SK-N-SH treated with all-trans-retinoic acid at 6 μM for 48 hours (cell line): Measurements from ENCODE around the gene GRM4.

Experiments used
- ATAC-seq: fragments of 200-7000 bp; cut with Tn5 transposase; 3 replicates; pipeline ENCODE4 v1.9.1; 2020; ENCODE audit warnings: mild to moderate bottlenecking, moderate library complexity
- ARNTL ChIP-seq: fragments of 450-650 bp; formaldehyde crosslinking; IDR thresholded peaks from 2 replicates; pipeline ENCODE4 v1.5.0; 2020; ENCODE audit warnings: low read depth, mild to moderate bottlenecking, moderate library complexity, borderline replicate concordance
- BACH2 ChIP-seq: fragments of 250-450 bp; sonication (Bioruptor Pico); IDR thresholded peaks from 2 replicates; pipeline ENCODE4 v1.9.0; 2021; ENCODE audit warnings: mild to moderate bottlenecking, borderline replicate concordance
- CSDC2 ChIP-seq: fragments of 250-450 bp; sonication (Bioruptor Pico); IDR thresholded peaks from 2 replicates; pipeline ENCODE4 v1.5.0; 2020; ENCODE audit warnings: mild to moderate bottlenecking, moderate library complexity
- CSRNP3 ChIP-seq: fragments of 250-450 bp; sonication (Bioruptor Pico); IDR thresholded peaks from 2 replicates; pipeline ENCODE4 v1.5.1; 2021; ENCODE audit warnings: mild to moderate bottlenecking, moderate library complexity
- ESRRG ChIP-seq: fragments of 250-450 bp; sonication (Bioruptor Pico); IDR thresholded peaks from 2 replicates; pipeline ENCODE4 v1.6.1; 2021; ENCODE audit warnings: mild to moderate bottlenecking
- GLIS3 ChIP-seq: fragments of 250-450 bp; sonication (Bioruptor Pico); IDR thresholded peaks from 2 replicates; pipeline ENCODE4 v1.5.0; 2020; ENCODE audit warnings: mild to moderate bottlenecking, moderate library complexity
- ISL1 ChIP-seq: fragments of 250-450 bp; sonication (Bioruptor Pico); IDR thresholded peaks from 2 replicates; pipeline ENCODE4 v2.1.2; 2022; ENCODE audit warnings: mild to moderate bottlenecking, moderate library complexity
- OSR1 ChIP-seq: fragments of 250-450 bp; sonication (Bioruptor Pico); IDR thresholded peaks from 2 replicates; pipeline ENCODE4 v1.8.0; 2022; ENCODE audit warnings: moderate library complexity, mild to moderate bottlenecking, inconsistent platforms
- PATZ1 ChIP-seq: fragments of 250-450 bp; sonication (Bioruptor Pico); IDR thresholded peaks from 2 replicates; pipeline ENCODE4 v1.8.0; 2020; ENCODE audit warnings: mild to moderate bottlenecking, moderate library complexity, borderline replicate concordance
- POU6F1 ChIP-seq: fragments of 250-450 bp; sonication (Bioruptor Pico); IDR thresholded peaks from 2 replicates; pipeline ENCODE4 v1.8.0; 2021; ENCODE audit warnings: low read depth, mild to moderate bottlenecking, moderate library complexity, borderline replicate concordance
- PPARA ChIP-seq: fragments of 250-450 bp; sonication (Bioruptor Pico); IDR thresholded peaks from 2 replicates; pipeline ENCODE4 v1.5.0; 2020; ENCODE audit warnings: mild to moderate bottlenecking, borderline replicate concordance
- RARB ChIP-seq: fragments of 250-450 bp; sonication (Bioruptor Pico); IDR thresholded peaks from 2 replicates; pipeline ENCODE4 v1.8.0; 2021; ENCODE audit warnings: mild to moderate bottlenecking, moderate library complexity
- SNAI2 ChIP-seq: fragments of 250-450 bp; sonication (Bioruptor Pico); IDR thresholded peaks from 2 replicates; pipeline ENCODE4 v1.5.0; 2020; ENCODE audit warnings: mild to moderate bottlenecking, moderate library complexity
- TCF4 ChIP-seq: fragments of 250-450 bp; sonication (Bioruptor Pico); IDR thresholded peaks from 2 replicates; pipeline ENCODE4 v1.8.0; 2021; ENCODE audit warnings: mild to moderate bottlenecking, moderate library complexity, borderline replicate concordance
- TOX ChIP-seq: fragments of 250-450 bp; sonication (Bioruptor Pico); IDR thresholded peaks from 2 replicates; pipeline ENCODE4 v1.8.0; 2021; ENCODE audit warnings: mild to moderate bottlenecking, moderate library complexity, borderline replicate concordance
- ZC3H10 ChIP-seq: fragments of 250-450 bp; sonication (Bioruptor Pico); IDR thresholded peaks from 2 replicates; pipeline ENCODE4 v1.5.1; 2021; ENCODE audit warnings: mild to moderate bottlenecking, moderate library complexity
- ZFP3 ChIP-seq: fragments of 250-450 bp; sonication (Bioruptor Pico); IDR thresholded peaks from 2 replicates; pipeline ENCODE4 v1.5.0; 2020; ENCODE audit warnings: mild to moderate bottlenecking, moderate library complexity
- ZFP30 ChIP-seq: fragments of 450-650 bp; formaldehyde crosslinking; IDR thresholded peaks from 2 replicates; pipeline ENCODE4 v1.5.0; 2022; ENCODE audit warnings: mild to moderate bottlenecking, moderate library complexity
- ZNF565 ChIP-seq: fragments of 450-650 bp; formaldehyde crosslinking; conservative IDR thresholded peaks from 2 replicates; pipeline ENCODE4 v1.5.0; 2020; ENCODE audit warnings: low read depth, mild to moderate bottlenecking, moderate library complexity
- ZNF70 ChIP-seq: fragments of 450-650 bp; formaldehyde crosslinking; IDR thresholded peaks from 2 replicates; pipeline ENCODE4 v1.5.0; 2020; ENCODE audit warnings: mild to moderate bottlenecking, moderate library complexity
- ZNF8 ChIP-seq: fragments of 450-650 bp; formaldehyde crosslinking; IDR thresholded peaks from 2 replicates; pipeline ENCODE4 v1.5.0; 2020; ENCODE audit warnings: mild to moderate bottlenecking, moderate library complexity
- TF ChIP-seq, protein P1 (sequence below): fragments of 250-450 bp; sonication (Bioruptor Pico); IDR thresholded peaks from 2 replicates; pipeline ENCODE4 v1.5.0; 2020; ENCODE audit warnings: mild to moderate bottlenecking, moderate library complexity

GRM4 gene

GRCh38 chr6:33997265-33997664, 148.6 kb downstream of the GRM4 start:
- TF ChIP-seq ESRRG (CRISPR knock-in tag) (no peak), TOX (CRISPR knock-in tag) (no peak), ZC3H10 (CRISPR knock-in tag) (no peak), ISL1 (CRISPR knock-in tag) (no peak), RARB (no peak), TCF4 (CRISPR knock-in tag) (no peak), SNAI2 (CRISPR knock-in tag) (no peak), CSRNP3 (CRISPR knock-in tag) (no peak), ZFP3 (CRISPR knock-in tag) (no peak), BACH2 (CRISPR knock-in tag) (no peak), PATZ1 (no peak), ZNF8 (no peak)
- TF ChIP-seq, protein P1, sequence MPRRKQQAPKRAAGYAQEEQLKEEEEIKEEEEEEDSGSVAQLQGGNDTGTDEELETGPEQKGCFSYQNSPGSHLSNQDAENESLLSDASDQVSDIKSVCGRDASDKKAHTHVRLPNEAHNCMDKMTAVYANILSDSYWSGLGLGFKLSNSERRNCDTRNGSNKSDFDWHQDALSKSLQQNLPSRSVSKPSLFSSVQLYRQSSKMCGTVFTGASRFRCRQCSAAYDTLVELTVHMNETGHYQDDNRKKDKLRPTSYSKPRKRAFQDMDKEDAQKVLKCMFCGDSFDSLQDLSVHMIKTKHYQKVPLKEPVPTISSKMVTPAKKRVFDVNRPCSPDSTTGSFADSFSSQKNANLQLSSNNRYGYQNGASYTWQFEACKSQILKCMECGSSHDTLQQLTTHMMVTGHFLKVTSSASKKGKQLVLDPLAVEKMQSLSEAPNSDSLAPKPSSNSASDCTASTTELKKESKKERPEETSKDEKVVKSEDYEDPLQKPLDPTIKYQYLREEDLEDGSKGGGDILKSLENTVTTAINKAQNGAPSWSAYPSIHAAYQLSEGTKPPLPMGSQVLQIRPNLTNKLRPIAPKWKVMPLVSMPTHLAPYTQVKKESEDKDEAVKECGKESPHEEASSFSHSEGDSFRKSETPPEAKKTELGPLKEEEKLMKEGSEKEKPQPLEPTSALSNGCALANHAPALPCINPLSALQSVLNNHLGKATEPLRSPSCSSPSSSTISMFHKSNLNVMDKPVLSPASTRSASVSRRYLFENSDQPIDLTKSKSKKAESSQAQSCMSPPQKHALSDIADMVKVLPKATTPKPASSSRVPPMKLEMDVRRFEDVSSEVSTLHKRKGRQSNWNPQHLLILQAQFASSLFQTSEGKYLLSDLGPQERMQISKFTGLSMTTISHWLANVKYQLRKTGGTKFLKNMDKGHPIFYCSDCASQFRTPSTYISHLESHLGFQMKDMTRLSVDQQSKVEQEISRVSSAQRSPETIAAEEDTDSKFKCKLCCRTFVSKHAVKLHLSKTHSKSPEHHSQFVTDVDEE, result no peak
- ATAC-seq, result no peak

DNA sequence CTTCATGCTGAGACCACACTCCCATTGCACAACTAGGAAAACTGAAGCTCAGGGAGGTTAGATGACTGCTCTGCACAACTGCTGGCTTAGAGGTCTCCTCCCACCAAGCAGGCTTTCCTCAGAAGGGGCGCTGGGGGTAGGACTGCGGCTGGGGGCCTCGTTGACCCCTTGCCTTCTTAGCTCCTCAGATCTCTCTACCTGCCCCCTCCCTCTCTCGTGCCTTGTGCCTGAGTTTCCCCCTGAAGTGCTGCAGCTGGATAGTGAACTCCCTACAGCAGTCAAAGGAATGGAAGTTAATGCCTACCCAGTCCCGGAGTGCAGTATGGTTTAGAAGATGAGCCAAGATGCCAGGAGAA, 149.8 kb downstream of the GRM4 start:
- no peak for ATAC-seq
- TF ChIP-seq PPARA (CRISPR knock-in tag) (no peak), BACH2 (CRISPR knock-in tag) (no peak), ZC3H10 (CRISPR knock-in tag) (no peak), ISL1 (CRISPR knock-in tag) (no peak), ZNF70 (no peak), OSR1 (no peak), TOX (CRISPR knock-in tag) (no peak), SNAI2 (CRISPR knock-in tag) (no peak), PATZ1 (no peak), GLIS3 (no peak), ZNF565 (no peak), ARNTL (CRISPR knock-in tag) (no peak), POU6F1 (CRISPR knock-in tag) (no peak), ZFP30 (CRISPR knock-in tag) (no peak), TCF4 (CRISPR knock-in tag) (no peak), CSRNP3 (CRISPR knock-in tag) (no peak), ZFP3 (CRISPR knock-in tag) (no peak), ZNF8 (no peak), CSDC2 (CRISPR knock-in tag) (no peak)
- TF ChIP-seq, protein P1, result no peak
- TF ChIP-seq, all 23 proteins: peak for 0
